IMR-90 (cell line): ENCODE results near the gene WBP1L. TPM values are rescaled to one million over a fixed set of nuclear protein-coding genes. Genes with fewer than 3 reads are reported as not detected.

Source experiments
- ATAC-seq: fragments of 200-7000 bp; cut with Tn5 transposase; 2 replicates; pipeline ENCODE4 v1.9.1; 2020; ENCODE audit warnings: low read depth, mild to moderate bottlenecking, moderate library complexity
- BruUV-seq: library from RNA; stranded (reverse); fragments of 400-500 nt; replicated peaks from 2 replicates; lab custom pipeline; 2021; lab: Mats Ljungman, UMichigan
- CTCF ChIA-PET: fragments of 300-600 bp; formaldehyde crosslinking; extraction: SDS; loops from one replicate; lab custom pipeline; 2021; ENCODE audit warnings: antibody characterized with exemption; lab: Yijun Ruan, JAX
- POLR2A ChIA-PET: fragments of 300-600 bp; sonication (Branson Sonifier 250); formaldehyde crosslinking; loops from one replicate; lab custom pipeline; 2022; ENCODE audit warnings: antibody characterized with exemption; ENCODE audit not compliant: unreplicated experiment; lab: Charles Lee
- DNase-seq: peaks from one replicate; pipeline ENCODE4 v3.0.0; 2013
- H2AFZ ChIP-seq: replicated peaks from 2 replicates; pipeline ENCODE3; 2013; ENCODE audit warnings: low read length, mild to moderate bottlenecking; ENCODE audit not compliant: poor library complexity
- H2AK5ac ChIP-seq: 2 replicates; pipeline ENCODE4 v1.6.1; 2013; ENCODE audit warnings: low read depth, low read length, inconsistent platforms
- H2AK9ac ChIP-seq: replicated peaks from 2 replicates; pipeline ENCODE3; 2013; ENCODE audit warnings: mild to moderate bottlenecking, low read depth, low read length, moderate library complexity; ENCODE audit not compliant: poor library complexity
- H2BK120ac ChIP-seq: 2 replicates; pipeline ENCODE4 v1.6.1; 2013; ENCODE audit warnings: low read depth, low read length, inconsistent platforms
- H2BK15ac ChIP-seq: 3 replicates; pipeline ENCODE4 v1.6.1; 2013; ENCODE audit warnings: low read depth, low read length, inconsistent platforms
- H2BK20ac ChIP-seq: 2 replicates; pipeline ENCODE4 v1.6.1; 2013; ENCODE audit warnings: low read depth, mild to moderate bottlenecking, inconsistent platforms, low read length, moderate library complexity
- H2BK5ac ChIP-seq: 2 replicates; pipeline ENCODE4 v1.6.1; 2013; ENCODE audit warnings: mild to moderate bottlenecking, low read depth, low read length, inconsistent platforms; ENCODE audit not compliant: poor library complexity, severe bottlenecking
- H3K14ac ChIP-seq: replicated peaks from 2 replicates; pipeline ENCODE4 v1.6.1; 2013; ENCODE audit warnings: low read depth, low read length, inconsistent platforms
- H3K18ac ChIP-seq: 2 replicates; pipeline ENCODE4 v1.6.1; 2013; ENCODE audit warnings: low read depth, low read length, control low read depth
- H3K23ac ChIP-seq: 2 replicates; pipeline ENCODE4 v1.6.1; 2013; ENCODE audit warnings: low read depth, low read length, inconsistent platforms
- H3K27ac ChIP-seq: 2 replicates; pipeline ENCODE4 v1.5.1; 2013; ENCODE audit warnings: mild to moderate bottlenecking, control low read depth, low read length; ENCODE audit not compliant: insufficient read depth
- H3K27me3 ChIP-seq: 2 replicates; pipeline ENCODE4 v1.6.1; 2013; ENCODE audit warnings: low read length; ENCODE audit not compliant: control insufficient read depth, insufficient read depth
- H3K36me3 ChIP-seq: 2 replicates; pipeline ENCODE4 v1.6.1; 2013; ENCODE audit warnings: low read length, mixed read lengths; ENCODE audit not compliant: control insufficient read depth, insufficient read depth
- H3K4ac ChIP-seq: 2 replicates; pipeline ENCODE4 v1.6.1; 2013; ENCODE audit warnings: low read depth, low read length, inconsistent platforms
- H3K4me1 ChIP-seq: 2 replicates; pipeline ENCODE4 v1.6.1; 2013; ENCODE audit warnings: low read length, mixed read lengths; ENCODE audit not compliant: control insufficient read depth, insufficient read depth
- H3K4me2 ChIP-seq: 2 replicates; pipeline ENCODE4 v1.6.1; 2013; ENCODE audit warnings: low read depth, mild to moderate bottlenecking, control low read depth, low read length, moderate library complexity
- H3K4me3 ChIP-seq: 2 replicates; pipeline ENCODE4 v1.5.1; 2013; ENCODE audit warnings: low read depth, mild to moderate bottlenecking, control low read depth, low read length, moderate library complexity; ENCODE audit not compliant: insufficient read depth
- H3K56ac ChIP-seq: 2 replicates; pipeline ENCODE4 v1.6.1; 2013; ENCODE audit warnings: low read length, inconsistent platforms; ENCODE audit not compliant: insufficient read depth; ENCODE audit errors: extremely low read depth
- H3K79me1 ChIP-seq, 2 experiments: 2 replicates each; pipeline ENCODE4 v1.6.1; 2013; ENCODE audit warnings: low read length in 2 of 2, inconsistent platforms in 1 of 2, low read depth in 1 of 2
- H3K9ac ChIP-seq: 2 replicates; pipeline ENCODE4 v1.6.1; 2013; ENCODE audit warnings: low read depth, low read length, control low read depth
- H3K9me1 ChIP-seq: 2 replicates; pipeline ENCODE4 v1.6.1; 2013; ENCODE audit warnings: low read length, inconsistent platforms; ENCODE audit not compliant: insufficient read depth
- H3K9me3 ChIP-seq: 2 replicates; pipeline ENCODE4 v1.6.1; 2013; ENCODE audit warnings: low read length; ENCODE audit not compliant: control insufficient read depth, insufficient read depth
- H4K20me1 ChIP-seq: 2 replicates; pipeline ENCODE4 v1.6.1; 2013; ENCODE audit warnings: low read length, inconsistent platforms; ENCODE audit not compliant: insufficient read depth
- H4K5ac ChIP-seq: 2 replicates; pipeline ENCODE4 v1.6.1; 2013; ENCODE audit warnings: mild to moderate bottlenecking, low read depth, low read length, control low read depth
- H4K8ac ChIP-seq, 2 experiments: 2 replicates each; pipeline ENCODE4 v1.6.1; 2013; ENCODE audit warnings: low read depth in 2 of 2, low read length in 2 of 2, control low read depth in 1 of 2, inconsistent platforms in 1 of 2
- H4K91ac ChIP-seq: 2 replicates; pipeline ENCODE4 v1.6.1; 2013; ENCODE audit warnings: low read depth, low read length, inconsistent platforms; ENCODE audit not compliant: insufficient read depth
- BHLHE40 ChIP-seq: fragments of 150-350 bp; IDR thresholded peaks from 2 replicates; pipeline ENCODE4 v1.6.1; 2016; ENCODE audit warnings: mild to moderate bottlenecking, low read depth, low read length
- CEBPB ChIP-seq: IDR thresholded peaks from 2 replicates; pipeline ENCODE4 v1.6.1; 2012; ENCODE audit warnings: low read depth, low read length, improper control_type of control experiment
- CHD1 ChIP-seq: IDR thresholded peaks from 2 replicates; pipeline ENCODE4 v1.6.1; 2012; ENCODE audit warnings: low read depth, low read length, improper control_type of control experiment
- CTCF ChIP-seq: conservative IDR thresholded peaks from 2 replicates; pipeline ENCODE4 v1.5.1; 2012; ENCODE audit warnings: mild to moderate bottlenecking, low read depth, low read length, improper control_type of control experiment
- ELK1 ChIP-seq: fragments of 150-350 bp; IDR thresholded peaks from 2 replicates; pipeline ENCODE4 v1.6.1; 2016; ENCODE audit warnings: low read depth, mild to moderate bottlenecking, low read length, moderate library complexity, borderline replicate concordance
- FOS ChIP-seq: fragments of 150-350 bp; IDR thresholded peaks from 2 replicates; pipeline ENCODE4 v1.6.1; 2016; ENCODE audit warnings: low read depth, low read length
- MAFK ChIP-seq: IDR thresholded peaks from 2 replicates; pipeline ENCODE4 v1.6.1; 2012; ENCODE audit warnings: low read depth, low read length, improper control_type of control experiment
- MAZ ChIP-seq: IDR thresholded peaks from 2 replicates; pipeline ENCODE4 v1.6.1; 2012; ENCODE audit warnings: low read depth, mild to moderate bottlenecking, low read length, improper control_type of control experiment, moderate library complexity, borderline replicate concordance
- MXI1 ChIP-seq: IDR thresholded peaks from 2 replicates; pipeline ENCODE4 v1.6.1; 2012; ENCODE audit warnings: low read depth, mild to moderate bottlenecking, low read length, moderate library complexity, borderline replicate concordance
- NFE2L2 ChIP-seq: fragments of 150-350 bp; IDR thresholded peaks from 2 replicates; pipeline ENCODE4 v1.6.1; 2016; ENCODE audit warnings: low read depth, mild to moderate bottlenecking, low read length
- POLR2A ChIP-seq: IDR thresholded peaks from 2 replicates; pipeline ENCODE4 v1.6.1; 2012; ENCODE audit warnings: mild to moderate bottlenecking, low read depth, low read length
- RAD21 ChIP-seq: IDR thresholded peaks from 2 replicates; pipeline ENCODE4 v1.6.1; 2012; ENCODE audit warnings: low read length, improper control_type of control experiment
- RCOR1 ChIP-seq: IDR thresholded peaks from 2 replicates; pipeline ENCODE4 v1.6.1; 2012; ENCODE audit warnings: mild to moderate bottlenecking, low read length, improper control_type of control experiment; ENCODE audit not compliant: insufficient replicate concordance
- RFX5 ChIP-seq: IDR thresholded peaks from 2 replicates; pipeline ENCODE4 v1.8.0; 2012; ENCODE audit warnings: low read depth, mild to moderate bottlenecking, low read length, moderate library complexity
- SMC3 ChIP-seq: fragments of 150-350 bp; IDR thresholded peaks from 2 replicates; pipeline ENCODE4 v1.6.1; 2016; ENCODE audit warnings: low read depth, mild to moderate bottlenecking, antibody characterized with exemption, low read length, moderate library complexity
- USF2 ChIP-seq: fragments of 150-350 bp; IDR thresholded peaks from 2 replicates; pipeline ENCODE4 v1.6.1; 2017; ENCODE audit warnings: mild to moderate bottlenecking, antibody characterized with exemption, low read length, low read depth
- WGBS, 2 experiments: methylation state at CpG; one replicate each; pipeline versions ENCODE4 v1.1.5 to v1.1.7; 2013; ENCODE audit warnings: missing lambda C conversion rate in 2 of 2; ENCODE audit not compliant: insufficient read length in 1 of 2; ENCODE audit errors: extremely low coverage in 2 of 2; 5-methylcytosine and 5-hydroxymethylcytosine counted together
- dilution Hi-C: fragments of 300-500 bp; cut with HindIII; formaldehyde crosslinking; loops from one replicate; pipeline ENCODE4 v1.14.3; 2018; ENCODE audit warnings: low sequenced_read_pairs; ENCODE audit not compliant: unreplicated experiment
- in situ Hi-C: fragments of 300-500 bp; cut with MboI; formaldehyde crosslinking; loops from 3 replicates; pipeline ENCODE4 v1.14.3; 2019; ENCODE audit warnings: low sequenced_read_pairs, inconsistent platforms, mixed read lengths
- intact Hi-C: fragments of 100-400 bp; cut with micrococcal nuclease; formaldehyde crosslinking; loops from 2 replicates; pipeline ENCODE4 v1.10.0; 2022
- polyA plus RNA-seq, 3 experiments: library from polyadenylated mRNA; depleted of rRNA; stranded (reverse); fragments of >200 nt; gene quantifications; 2 replicates each; pipeline ENCODE4 v1.2.3, GENCODE V29; 2012; ENCODE audit warnings: low replicate concordance in 1 of 3
- total RNA-seq: library from RNA; depleted of rRNA; stranded (reverse); fragments of >200 nt; gene quantifications from 2 replicates; pipeline ENCODE4 v1.2.3, GENCODE V29; 2012

Gene WBP1L
- total and polyA plus RNA-seq, 2 of the 4 experiments (the other 2 are of a cell fraction): 20.7 to 31.0 TPM

- DNase-seq: no peak
- Histone ChIP-seq H4K20me1 (peaks cover 3% of the 10 kb centered on the region), H4K8ac (no peak overlapping the region), H4K91ac (no peak overlapping the region), H3K9me3 (no peaks in the 10 kb centered on the region), H2BK120ac (no peak overlapping the region), H2BK15ac (no peak overlapping the region), H3K79me1 (peaks cover 11 to 19% of the 10 kb centered on the region in 2 experiments), H3K18ac (no peak overlapping the region), H2AK5ac (no peak overlapping the region), H3K4me2 (no peak overlapping the region), H3K9ac (no peak overlapping the region), H3K27me3 (no peaks in the 10 kb centered on the region), H3K9me1 (peaks cover 6% of the 10 kb centered on the region; the same call in 1 of the 2 replicates), H3K4me3 (no peak overlapping the region), H2BK20ac (no peak overlapping the region), H2AK9ac (no peak overlapping the region), H4K5ac (no peak overlapping the region), H3K56ac (no peak overlapping the region; the same call in 1 of the 2 replicates), H3K4me1 (peaks cover 2% of the 10 kb centered on the region; the same call in 1 of the 2 replicates), H3K4ac (no peak overlapping the region), H3K14ac (no peak overlapping the region), H3K23ac (no peak overlapping the region), H2BK5ac (no peak overlapping the region), H3K27ac (no peak overlapping the region), H3K36me3 (peaks cover 3% of the 10 kb centered on the region), H2AFZ (no peak overlapping the region)
- in situ Hi-C loops (no loop called here), dilution Hi-C loops (no loop called here), intact Hi-C loops (loop anchor here (10.0 kb wide), 1 partner anchor 521 kb away; the partner anchor contains the start of gene RPEL1)
- no peak for TF ChIP-seq MAFK
- TF ChIP-seq NFE2L2: no peak
- no peak for TF ChIP-seq CEBPB
- TF ChIP-seq BHLHE40: no peak
- TF ChIP-seq POLR2A: no peak
- TF ChIP-seq MAZ: no peak
- no peak for TF ChIP-seq RAD21
- TF ChIP-seq RCOR1: no peak
- no peak for TF ChIP-seq USF2
- TF ChIP-seq CTCF: no peak
- no peak for TF ChIP-seq FOS
- TF ChIP-seq CHD1: no peak
- TF ChIP-seq RFX5: no peak
- no peak for TF ChIP-seq SMC3
- TF ChIP-seq MXI1: no peak
- no peak for TF ChIP-seq ELK1
- BruUV-seq: no TSS peak
- WGBS, 2 experiments: 100% methylated on average over 2 of the region's 4 CpGs; no CpG with 5 or more reads in 1 of the 2 experiments
- ChIA-PET POLR2A (no interaction called here), CTCF (no interaction called here)
- no peak for ATAC-seq
These were observed 19.8 kb upstream of the WBP1L start for GRCh38 chr10:102723989-102724388.
